GM23338 (cell line): ENCODE measurements around the gene GTF2E1. TPM values are rescaled to one million over a fixed set of nuclear protein-coding genes. Genes with fewer than 3 reads are reported as not detected.

Experiments used
- ATAC-seq: fragments of 200-7000 bp; cut with Tn5 transposase; 3 replicates; pipeline ENCODE4 v1.9.1; 2020
- DNase-seq: peaks from one replicate; pipeline ENCODE4 v3.0.0-alpha.2; 2015; ENCODE audit warnings: low spot score
- H2AFZ ChIP-seq: fragments of 200-600 bp; sonication (generic); 2 replicates; pipeline ENCODE4 v1.8.0; 2016; ENCODE audit warnings: antibody characterized with exemption, mild to moderate bottlenecking, moderate library complexity
- H3F3A ChIP-seq: fragments of 200-600 bp; sonication (generic); replicated peaks from 2 replicates; pipeline ENCODE4 v1.8.0; 2017; ENCODE audit warnings: antibody characterized with exemption, mixed run types, low read depth
- H3K27ac ChIP-seq: fragments of 200-600 bp; sonication (generic); 2 replicates; pipeline ENCODE4 v1.6.1; 2016; ENCODE audit warnings: low read depth
- H3K27me3 ChIP-seq: fragments of 200-600 bp; sonication (generic); 2 replicates; pipeline ENCODE4 v1.8.0; 2016; ENCODE audit warnings: mild to moderate bottlenecking, mixed run types, moderate library complexity; ENCODE audit not compliant: insufficient read depth
- H3K36me3 ChIP-seq: fragments of 200-600 bp; sonication (generic); 2 replicates; pipeline ENCODE4 v1.8.0; 2016; ENCODE audit warnings: mild to moderate bottlenecking; ENCODE audit not compliant: insufficient read depth
- H3K4me1 ChIP-seq: fragments of 200-600 bp; sonication (generic); 2 replicates; pipeline ENCODE4 v1.8.0; 2016; ENCODE audit warnings: mild to moderate bottlenecking, moderate library complexity; ENCODE audit not compliant: insufficient read depth
- H3K4me2 ChIP-seq: fragments of 200-600 bp; sonication (generic); 2 replicates; pipeline ENCODE4 v1.7.1; 2017; ENCODE audit warnings: mixed run types
- H3K4me3 ChIP-seq: fragments of 200-600 bp; sonication (generic); 2 replicates; pipeline ENCODE4 v1.6.1; 2016; ENCODE audit warnings: mixed run types
- H3K79me2 ChIP-seq: fragments of 200-600 bp; sonication (generic); replicated peaks from 2 replicates; pipeline ENCODE4 v1.8.0; 2017; ENCODE audit warnings: mild to moderate bottlenecking; ENCODE audit not compliant: insufficient read depth
- H3K9me2 ChIP-seq: fragments of 200-600 bp; sonication (generic); 2 replicates; pipeline ENCODE4 v1.8.0; 2017; ENCODE audit not compliant: insufficient read depth
- H4K20me1 ChIP-seq: fragments of 200-600 bp; sonication (generic); replicated peaks from 2 replicates; pipeline ENCODE4 v1.8.0; 2017; ENCODE audit warnings: mild to moderate bottlenecking; ENCODE audit not compliant: insufficient read depth
- H3K27ac Mint-ChIP-seq: 2 replicates; pipeline ENCODE4 v1.8.0; 2020; ENCODE audit warnings: inconsistent platforms, mild to moderate bottlenecking, moderate library complexity, mixed read lengths
- H3K27me3 Mint-ChIP-seq: 3 replicates; pipeline ENCODE4 v1.8.0; 2022; ENCODE audit warnings: low read depth, mild to moderate bottlenecking, moderate library complexity, mixed read lengths, inconsistent platforms; ENCODE audit not compliant: insufficient read depth, poor library complexity
- H3K36me3 Mint-ChIP-seq: 3 replicates; pipeline ENCODE4 v1.8.0; 2021; ENCODE audit warnings: low read depth, mild to moderate bottlenecking, inconsistent platforms, moderate library complexity, mixed read lengths
- H3K4me1 Mint-ChIP-seq: 3 replicates; pipeline ENCODE4 v1.8.0; 2020; ENCODE audit warnings: mild to moderate bottlenecking, inconsistent platforms, mixed read lengths
- H3K4me3 Mint-ChIP-seq: 3 replicates; pipeline ENCODE4 v1.8.0; 2021; ENCODE audit warnings: moderate library complexity, mild to moderate bottlenecking, inconsistent platforms, mixed read lengths
- H3K9me3 Mint-ChIP-seq: 3 replicates; pipeline ENCODE4 v1.8.0; 2020; ENCODE audit warnings: moderate library complexity, mild to moderate bottlenecking, inconsistent platforms, mixed read lengths
- CREB1 ChIP-seq: fragments of 250-450 bp; sonication (Bioruptor Pico); IDR thresholded peaks from 2 replicates; pipeline ENCODE4 v1.5.0; 2020; ENCODE audit warnings: low read depth, mild to moderate bottlenecking, moderate library complexity
- ETS1 ChIP-seq: IDR thresholded peaks from 2 replicates; pipeline ENCODE4 v1.6.1; 2016; ENCODE audit warnings: antibody characterized with exemption
- EZH2 ChIP-seq: fragments of 200-600 bp; sonication (generic); IDR thresholded peaks from one replicate; pipeline ENCODE4 v1.8.0; 2017; ENCODE audit warnings: antibody characterized with exemption, mild to moderate bottlenecking, low read depth; ENCODE audit not compliant: unreplicated experiment
- EZH2phosphoT487 ChIP-seq: fragments of 200-600 bp; sonication (generic); IDR thresholded peaks from one replicate; pipeline ENCODE4 v1.8.1; 2018; ENCODE audit warnings: antibody characterized with exemption; ENCODE audit not compliant: unreplicated experiment
- JUNB ChIP-seq: IDR thresholded peaks from one replicate; pipeline ENCODE4 v1.6.1; 2016; ENCODE audit warnings: antibody characterized with exemption; ENCODE audit not compliant: unreplicated experiment
- NANOG ChIP-seq: IDR thresholded peaks from 2 replicates; pipeline ENCODE4 v1.6.1; 2016; ENCODE audit warnings: antibody characterized with exemption, borderline replicate concordance
- POLR2AphosphoS5 ChIP-seq: IDR thresholded peaks from 2 replicates; pipeline ENCODE4 v1.6.1; 2016; ENCODE audit warnings: antibody characterized with exemption, low read depth
- REST ChIP-seq: IDR thresholded peaks from one replicate; pipeline ENCODE4 v1.6.1; 2018; ENCODE audit warnings: antibody characterized with exemption; ENCODE audit not compliant: unreplicated experiment
- STAT1 ChIP-seq: IDR thresholded peaks from one replicate; pipeline ENCODE4 v1.6.1; 2016; ENCODE audit warnings: antibody characterized with exemption; ENCODE audit not compliant: unreplicated experiment
- ZNF114 ChIP-seq: fragments of 250-450 bp; sonication (Bioruptor Pico); IDR thresholded peaks from 2 replicates; pipeline ENCODE4 v1.5.0; 2020; ENCODE audit warnings: mild to moderate bottlenecking, moderate library complexity
- ZNF331 ChIP-seq: fragments of 250-450 bp; sonication (Bioruptor Pico); IDR thresholded peaks from 2 replicates; pipeline ENCODE4 v1.5.0; 2020; ENCODE audit warnings: low read depth, mild to moderate bottlenecking, moderate library complexity
- ZNF462 ChIP-seq: fragments of 250-450 bp; sonication (Bioruptor Pico); IDR thresholded peaks from 2 replicates; pipeline ENCODE4 v1.5.0; 2020; ENCODE audit warnings: mild to moderate bottlenecking, moderate library complexity
- polyA plus RNA-seq: library from polyadenylated mRNA; unstranded; fragments of >200 nt; fragmentation: Nextera tagmentation; extraction: Ambion mirVana; gene quantifications from 2 replicates; pipeline ENCODE4 v1.2.1, GENCODE V29; 2016
- total RNA-seq: library from RNA; depleted of rRNA; stranded (reverse); fragments of >200 nt; shearing (Covaris generic); gene quantifications from 2 replicates; pipeline ENCODE4 v1.2.3, GENCODE V29; 2014
- TF ChIP-seq, protein P1 (sequence below), 2 experiments: fragments of 200-600 bp in 1 of 2; sonication (generic) in 1 of 2; conservative IDR thresholded peaks; 2 replicates each; pipeline versions ENCODE4 v1.5.1 to v1.6.1; 2016 to 2017; ENCODE audit warnings: antibody characterized with exemption in 2 of 2, low read depth in 2 of 2, mild to moderate bottlenecking in 2 of 2, moderate library complexity in 1 of 2

The GTF2E1 gene
- total and polyA plus RNA-seq, 2 experiments from 2014 or later: 24.3 to 69.0 TPM

DNA sequence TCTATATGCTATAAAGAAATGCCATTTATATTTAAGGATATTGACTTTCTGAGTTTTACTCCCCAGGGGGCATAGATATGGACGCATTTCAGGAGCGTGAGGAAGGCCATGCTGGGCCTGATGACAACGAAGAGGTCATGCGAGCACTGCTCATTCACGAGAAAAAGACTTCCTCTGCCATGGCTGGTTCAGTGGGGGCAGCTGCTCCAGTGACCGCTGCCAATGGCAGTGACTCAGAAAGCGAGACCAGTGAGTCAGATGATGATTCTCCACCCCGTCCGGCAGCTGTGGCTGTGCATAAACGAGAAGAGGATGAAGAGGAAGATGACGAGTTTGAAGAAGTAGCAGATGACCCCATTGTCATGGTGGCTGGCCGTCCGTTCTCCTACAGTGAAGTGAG lies 38.4 kb downstream of the GTF2E1 start:
- no peak overlapping the region for H2AFZ ChIP-seq
- H3F3A ChIP-seq: no peaks in the 10 kb centered on the region
- H3K27me3 ChIP-seq: no peaks in the 10 kb centered on the region
- no peaks in the 10 kb centered on the region; the same call in 1 of the 2 replicates for H4K20me1 ChIP-seq
- peaks cover 9% of the 10 kb centered on the region for H3K36me3 ChIP-seq
- Mint-ChIP-seq H3K36me3 (peaks cover 63% of the 10 kb centered on the region), H3K9me3 (no peaks in the 10 kb centered on the region; the same call in 2 of the 3 replicates), H3K27ac (no peak overlapping the region), H3K4me3 (no peak overlapping the region), H3K27me3 (no peaks in the 10 kb centered on the region), H3K4me1 (peaks cover 3% of the 10 kb centered on the region; the same call in 2 of the 3 replicates)
- DNase-seq: no peak
- TF ChIP-seq STAT1 (no peak), ETS1 (no peak), EZH2phosphoT487 (no peak), REST (no peak), ZNF462 (CRISPR knock-in tag) (no peak), CREB1 (CRISPR knock-in tag) (no peak), ZNF114 (CRISPR knock-in tag) (no peak), NANOG (no peak), JUNB (no peak), ZNF331 (no peak), POLR2AphosphoS5 (no peak), EZH2 (no peak)
- TF ChIP-seq, protein P1, sequence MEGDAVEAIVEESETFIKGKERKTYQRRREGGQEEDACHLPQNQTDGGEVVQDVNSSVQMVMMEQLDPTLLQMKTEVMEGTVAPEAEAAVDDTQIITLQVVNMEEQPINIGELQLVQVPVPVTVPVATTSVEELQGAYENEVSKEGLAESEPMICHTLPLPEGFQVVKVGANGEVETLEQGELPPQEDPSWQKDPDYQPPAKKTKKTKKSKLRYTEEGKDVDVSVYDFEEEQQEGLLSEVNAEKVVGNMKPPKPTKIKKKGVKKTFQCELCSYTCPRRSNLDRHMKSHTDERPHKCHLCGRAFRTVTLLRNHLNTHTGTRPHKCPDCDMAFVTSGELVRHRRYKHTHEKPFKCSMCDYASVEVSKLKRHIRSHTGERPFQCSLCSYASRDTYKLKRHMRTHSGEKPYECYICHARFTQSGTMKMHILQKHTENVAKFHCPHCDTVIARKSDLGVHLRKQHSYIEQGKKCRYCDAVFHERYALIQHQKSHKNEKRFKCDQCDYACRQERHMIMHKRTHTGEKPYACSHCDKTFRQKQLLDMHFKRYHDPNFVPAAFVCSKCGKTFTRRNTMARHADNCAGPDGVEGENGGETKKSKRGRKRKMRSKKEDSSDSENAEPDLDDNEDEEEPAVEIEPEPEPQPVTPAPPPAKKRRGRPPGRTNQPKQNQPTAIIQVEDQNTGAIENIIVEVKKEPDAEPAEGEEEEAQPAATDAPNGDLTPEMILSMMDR (conservative IDR thresholded peaks at IDR 0.05; ENCODE audit: low read depth in 2 of 2): no peak
- H3K79me2 ChIP-seq: no peaks in the 10 kb centered on the region
- no peak overlapping the region for H3K4me2 ChIP-seq
- no peaks in the 10 kb centered on the region for H3K9me2 ChIP-seq
- ATAC-seq: no peak
- no peaks in the 10 kb centered on the region for H3K4me1 ChIP-seq
- no peak overlapping the region for H3K4me3 ChIP-seq
- no peak overlapping the region for H3K27ac ChIP-seq
